ENCODE measurements around the gene TMPRSS11A.
A peak's percentile ranks its signal among the peaks of the same experiment; 100 is the strongest.

The TMPRSS11A gene

GRCh38 chr4:67912080-67912479 is 51.2 kb downstream of the TMPRSS11A start:
- DNase-seq (ENCODE audit: low spot score) = no peak

- no peak for DNase-seq (ENCODE audit: low spot score)
These were observed 51.7 kb downstream of the TMPRSS11A start for GRCh38 chr4:67911638-67912037.

- DNase-seq (ENCODE audit: low spot score) = no peak
These were observed 52.2 kb downstream of the TMPRSS11A start for GRCh38 chr4:67911141-67911540.

DNA sequence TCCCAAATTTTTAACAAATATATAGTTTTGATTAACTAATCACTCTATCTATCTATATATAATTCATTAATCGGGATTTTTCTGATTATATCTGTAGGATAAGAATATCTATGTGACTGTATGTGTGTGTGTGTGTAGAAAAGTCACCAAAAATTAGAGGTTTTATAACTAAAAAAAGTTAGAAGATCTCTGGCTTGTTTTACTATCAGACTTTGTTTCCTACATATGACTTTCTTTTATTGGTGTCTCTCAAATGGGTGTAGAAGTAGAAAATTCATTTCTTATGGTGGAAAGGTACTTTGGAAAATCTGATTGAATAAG is 52.7 kb downstream of the TMPRSS11A start:
- no peak for DNase-seq (ENCODE audit: low spot score)

DNA sequence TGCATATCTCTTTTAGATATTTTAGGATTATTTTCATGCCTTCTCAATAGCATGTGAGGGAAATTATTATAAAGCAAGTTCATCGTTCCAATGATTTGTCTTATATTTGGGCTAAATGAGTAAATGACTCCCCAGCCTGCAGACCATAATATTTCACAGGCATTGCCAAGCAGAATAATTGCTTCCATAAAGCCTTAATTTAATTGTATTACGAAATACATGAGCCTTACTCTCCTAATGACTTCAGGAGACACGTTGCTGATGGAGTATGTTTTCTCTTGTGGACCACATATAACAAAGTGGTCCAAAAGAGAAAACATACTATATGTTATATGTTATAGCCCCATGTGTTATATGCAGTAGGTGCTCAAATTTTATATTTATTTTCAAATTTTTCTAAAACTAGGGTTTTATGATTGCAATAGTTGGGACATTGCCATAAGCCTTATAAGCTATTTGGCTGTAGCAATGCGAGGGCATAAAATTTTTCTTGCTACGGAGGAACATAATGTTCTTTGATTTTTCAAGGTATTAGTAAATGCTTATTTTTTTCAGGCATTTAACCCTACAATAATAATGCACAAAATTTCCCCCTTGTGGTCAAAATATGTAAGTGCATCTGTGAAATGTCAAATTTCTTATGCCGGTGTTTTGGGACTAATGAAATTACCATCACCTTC is 53.2 kb downstream of the TMPRSS11A start:
- peak; percentile 32 for DNase-seq (ENCODE audit: low spot score)

GRCh38 chr4:67907650-67908049 is 55.6 kb downstream of the TMPRSS11A start:
- DNase-seq (ENCODE audit: low spot score) = no peak

GRCh38 chr4:67899096-67899495 is 64.2 kb downstream of the TMPRSS11A start:
- no peak for DNase-seq (ENCODE audit: low spot score)

GRCh38 chr4:67897686-67898085 is 65.6 kb downstream of the TMPRSS11A start:
- no peak for DNase-seq (ENCODE audit: low spot score)

DNA sequence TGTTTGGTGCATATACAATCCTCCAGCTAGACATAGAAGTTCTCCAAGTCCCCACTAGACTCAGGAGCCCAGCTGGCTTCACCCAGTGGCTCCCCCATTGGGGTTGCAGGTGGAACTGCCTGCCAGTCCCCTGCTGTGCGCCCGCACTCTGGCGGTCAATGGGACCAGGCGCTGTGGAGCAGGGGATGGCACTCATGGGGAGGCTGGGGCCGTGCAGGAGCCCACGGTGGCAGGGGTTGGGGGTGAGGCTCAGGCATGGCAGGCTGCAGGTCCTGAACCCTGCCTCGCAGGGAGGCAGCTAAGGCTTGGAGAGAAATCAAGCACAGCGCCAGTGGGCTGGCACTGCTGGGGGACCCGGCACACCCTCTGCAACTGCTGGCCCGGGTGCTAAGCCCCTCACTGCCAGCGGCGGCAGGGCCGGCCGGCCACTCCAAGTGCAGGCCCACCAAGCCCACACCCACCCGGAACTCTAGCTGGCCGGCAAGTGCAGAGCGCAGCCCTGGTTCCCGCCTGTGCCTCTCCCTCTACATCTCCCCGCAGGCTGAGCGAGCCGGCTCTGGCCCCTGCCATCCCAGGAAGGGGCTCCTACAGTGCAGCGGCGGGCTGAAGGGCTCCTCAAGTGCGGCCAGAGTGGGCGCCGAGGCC is 66.8 kb downstream of the TMPRSS11A start:
- DNase-seq (ENCODE audit: low spot score) = no peak

- DNase-seq (ENCODE audit: low spot score) = no peak
These were observed 68.6 kb downstream of the TMPRSS11A start for GRCh38 chr4:67894659-67895058.

DNA sequence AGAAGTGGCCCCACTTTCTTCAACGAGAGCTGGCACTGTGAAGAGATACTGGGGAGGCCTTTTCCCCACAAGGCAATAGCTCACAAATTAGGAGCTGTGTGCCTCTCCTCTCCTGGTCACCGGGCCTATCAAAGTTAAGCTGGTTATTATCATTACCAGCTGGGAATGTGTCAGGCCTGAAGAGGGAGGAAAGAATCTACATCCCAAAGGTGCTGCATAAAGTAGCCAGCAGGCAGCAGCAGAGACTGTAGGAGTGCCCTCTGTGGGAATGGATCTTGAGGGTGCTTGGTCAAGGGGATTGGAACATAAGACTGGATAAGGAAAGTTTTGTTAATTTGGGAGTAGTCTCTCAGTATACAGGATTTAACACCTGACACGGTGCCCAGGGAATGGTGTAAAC is 70.4 kb downstream of the TMPRSS11A start:
- no peak for DNase-seq (ENCODE audit: low spot score)

- no peak for DNase-seq (ENCODE audit: low spot score)
These were observed 71.0 kb downstream of the TMPRSS11A start for GRCh38 chr4:67892253-67892652.

GRCh38 chr4:67891645-67892044 is 71.6 kb downstream of the TMPRSS11A start:
- DNase-seq (ENCODE audit: low spot score) = no peak

- no peak for DNase-seq (ENCODE audit: low spot score)
These were observed 77.0 kb downstream of the TMPRSS11A start for GRCh38 chr4:67886281-67886680.

GRCh38 chr4:67885762-67886161 is 77.5 kb downstream of the TMPRSS11A start:
- no peak for DNase-seq (ENCODE audit: low spot score)

DNA sequence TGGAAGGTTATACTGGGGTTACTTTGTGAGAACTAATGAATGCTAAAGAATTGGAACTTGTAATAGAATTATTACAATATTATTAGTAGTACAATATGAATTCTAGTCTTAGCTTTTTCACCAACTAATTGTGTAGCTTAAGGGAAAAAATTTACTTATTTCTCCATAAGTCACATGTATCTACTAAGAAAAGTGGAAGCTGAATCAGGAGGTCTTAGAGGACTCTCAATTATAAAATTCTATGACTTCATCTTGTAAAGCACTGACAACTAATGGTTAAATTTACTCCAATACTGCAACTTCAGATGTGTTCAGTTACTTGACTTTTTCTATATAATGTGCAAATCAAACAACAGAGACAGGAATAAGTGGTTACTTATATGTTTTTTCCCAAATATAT is 78.6 kb downstream of the TMPRSS11A start:
- no peak for DNase-seq (ENCODE audit: low spot score)

DNA sequence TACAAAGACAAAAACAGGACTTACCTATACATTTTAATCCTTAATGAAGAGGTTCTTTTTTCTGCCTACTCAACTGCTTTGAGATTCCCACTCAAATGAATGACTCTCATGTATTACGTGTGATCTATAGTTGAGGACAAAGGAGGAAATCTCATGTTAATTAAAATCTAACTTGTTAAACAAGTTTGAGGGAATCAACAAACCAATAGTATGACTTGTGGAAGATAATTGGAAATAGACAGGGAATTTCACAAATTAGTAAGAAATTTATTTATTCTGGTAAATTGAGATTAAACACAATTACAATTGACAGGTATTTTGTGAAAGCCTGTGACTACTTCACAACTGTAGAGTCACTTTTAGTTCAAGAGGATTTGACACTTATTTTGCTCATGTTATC is 79.4 kb downstream of the TMPRSS11A start, which contains the start of gene TMPRSS11D:
Gene TMPRSS11D, minus strand, starts transcription at position 101 of the 400 bp plus-strand sequence. Its CDS starts 69 bp downstream, at position 32.
- no peak for DNase-seq (ENCODE audit: low spot score)

GRCh38 chr4:67883458-67883857 is 79.8 kb downstream of the TMPRSS11A start:
- no peak for DNase-seq (ENCODE audit: low spot score)

DNA sequence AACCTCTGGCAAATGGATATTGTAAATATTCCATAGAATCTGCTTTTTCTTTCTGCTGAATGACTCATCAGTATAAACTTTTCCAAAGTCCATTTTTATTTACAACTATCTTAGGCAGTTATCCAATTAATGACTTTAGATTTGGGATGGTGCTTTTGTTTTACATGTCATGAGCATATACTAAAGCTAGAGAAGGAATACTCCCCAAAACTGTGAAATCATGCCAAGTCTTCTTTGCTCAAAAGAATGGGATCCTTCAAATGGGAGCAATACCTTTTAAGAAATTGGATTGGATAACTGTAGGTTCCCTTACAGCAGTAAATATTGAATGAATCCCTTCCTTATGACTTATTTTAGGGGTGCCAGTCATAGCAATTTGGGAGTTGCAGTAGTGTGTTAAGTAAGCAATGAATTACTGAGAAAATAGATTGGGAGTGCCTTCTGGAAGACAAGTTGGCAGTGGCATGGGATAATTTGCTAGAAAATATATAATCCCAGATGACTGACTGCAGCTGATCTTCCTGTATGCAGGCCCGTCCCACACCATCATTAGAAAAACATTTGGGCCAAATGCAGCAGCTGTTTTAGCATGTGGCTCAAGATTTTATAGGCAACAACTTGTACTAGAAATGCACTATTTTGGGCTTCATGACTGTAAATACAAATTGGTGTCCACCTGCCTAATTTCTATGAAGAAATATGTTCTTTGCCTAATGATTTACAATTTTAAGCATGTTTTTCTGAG is 82.3 kb downstream of the TMPRSS11A start:
- DNase-seq (ENCODE audit: low spot score) = no peak

GRCh38 chr4:67879486-67879885 is 83.8 kb downstream of the TMPRSS11A start:
- no peak for DNase-seq (ENCODE audit: low spot score)

GRCh38 chr4:67877086-67877485 is 86.2 kb downstream of the TMPRSS11A start:
- no peak for DNase-seq (ENCODE audit: low spot score)

GRCh38 chr4:67874986-67875385 is 88.3 kb downstream of the TMPRSS11A start:
- no peak for DNase-seq (ENCODE audit: low spot score)

DNA sequence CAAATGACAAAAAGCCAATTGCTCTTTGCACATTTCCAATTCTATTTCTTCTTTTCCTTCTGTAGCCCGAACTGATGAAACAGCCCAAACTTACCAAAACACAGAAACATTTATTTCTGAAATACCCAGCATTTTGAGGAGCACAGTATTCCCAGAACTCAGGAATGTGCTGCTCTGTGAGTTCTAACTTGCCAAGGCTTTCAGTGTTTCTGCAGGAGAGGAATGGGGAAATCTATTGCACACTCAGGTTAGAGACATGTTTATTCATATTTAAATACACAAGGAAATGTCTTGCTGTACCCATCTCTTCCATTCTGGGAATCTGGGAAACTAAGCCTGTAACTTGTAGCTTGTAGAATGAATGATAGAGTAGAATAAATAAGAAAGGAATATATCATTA is 90.2 kb downstream of the TMPRSS11A start:
- no peak for DNase-seq (ENCODE audit: low spot score)
